Kidney (tissue), 14 donors: ENCODE results near the gene LRRC28. TPM values are rescaled to one million over a fixed set of nuclear protein-coding genes. Genes with fewer than 3 reads are reported as not detected.

ENCODE experiments used
- DNase-seq, 5 donors: peaks; one replicate each; pipeline ENCODE4 v3.0.0-alpha.2; 2013 to 2020
- FAIRE-seq: peaks from 2 replicates; lab custom pipeline; 2012; peaks lifted over from hg19 to GRCh38; lab: Jason Lieb, UNC
- H3K27ac ChIP-seq, 2 donors: one replicate each; pipeline ENCODE4 v1.7.0; 2013; ENCODE audit warnings: low read depth in 2 of 2, low read length in 2 of 2, inconsistent platforms in 1 of 2
- H3K27me3 ChIP-seq: one replicate; pipeline ENCODE4 v1.7.1; 2013; ENCODE audit warnings: low read length, inconsistent platforms; ENCODE audit not compliant: control insufficient read depth, insufficient read depth
- H3K36me3 ChIP-seq, 3 donors: one replicate each; pipeline versions ENCODE4 v1.7.0 to v1.7.1; 2013; ENCODE audit warnings: low read length in 3 of 3, control low read depth in 1 of 3, inconsistent platforms in 1 of 3; ENCODE audit not compliant: insufficient read depth in 3 of 3, control insufficient read depth in 2 of 3
- H3K4me1 ChIP-seq, 3 donors: one replicate each; pipeline versions ENCODE4 v1.7.0 to v1.7.1; 2013; ENCODE audit warnings: low read length in 3 of 3, inconsistent platforms in 1 of 3, low read depth in 1 of 3; ENCODE audit not compliant: control insufficient read depth in 2 of 3, insufficient read depth in 2 of 3
- H3K4me3 ChIP-seq, 3 donors: one replicate each; pipeline versions ENCODE4 v1.7.0 to v1.8.1; 2013; ENCODE audit warnings: low read length in 3 of 3, control low read depth in 1 of 3, inconsistent platforms in 1 of 3
- H3K9ac ChIP-seq, 3 donors: one replicate each; pipeline versions ENCODE4 v1.7.0 to v1.7.1; 2013; ENCODE audit warnings: low read length in 3 of 3, control low read depth in 1 of 3, inconsistent platforms in 1 of 3
- H3K9me3 ChIP-seq, 3 donors: one replicate each; pipeline versions ENCODE4 v1.7.0 to v1.7.1; 2013; ENCODE audit warnings: low read length in 3 of 3, control low read depth in 1 of 3, inconsistent platforms in 1 of 3; ENCODE audit not compliant: control insufficient read depth in 2 of 3, insufficient read depth in 1 of 3
- CTCF ChIP-seq: IDR thresholded peaks from 3 replicates; pipeline ENCODE4 v1.5.1; 2012; ENCODE audit warnings: mild to moderate bottlenecking, moderate library complexity, borderline replicate concordance; ENCODE audit not compliant: insufficient read depth; ENCODE audit errors: extremely low read depth
- intact Hi-C: fragments of 100-400 bp; cut with DNase I; formaldehyde crosslinking; loops from one replicate; pipeline ENCODE4 v1.11.1; 2022
- polyA plus RNA-seq: library from polyadenylated mRNA; stranded (reverse); fragments of 350-450 nt; fragmentation: Illumina TruSeq; extraction: RNeasy Lipid Tissue Mini Kit (QIAGEN cat#74804); gene quantifications from one replicate; pipeline ENCODE4 v1.2.3, GENCODE V29; 2014; ENCODE audit warnings: low read depth, low replicate concordance; ENCODE audit not compliant: insufficient read depth
- total RNA-seq: library from RNA; stranded (reverse); fragmentation: NEBNext Ultra II Directional; extraction: Animal tissue kit (Norgen Biotek cat#: 25700); gene quantifications from one replicate; pipeline ENCODE4 v1.2.1, GENCODE V29; 2021
- donor health status: control.
- donor health status: control.
- donor health status: control.
- donor health status: control.
- donor health status: control.
- donor health status: DM: yes; HTN: yes; CAD: no.
- donor health status: Normal renal cell carcinoma (clear cell type).

The LRRC28 gene
- total and polyA plus RNA-seq, 2 donors from 2014 or later: 25.5 to 34.7 TPM

DNA sequence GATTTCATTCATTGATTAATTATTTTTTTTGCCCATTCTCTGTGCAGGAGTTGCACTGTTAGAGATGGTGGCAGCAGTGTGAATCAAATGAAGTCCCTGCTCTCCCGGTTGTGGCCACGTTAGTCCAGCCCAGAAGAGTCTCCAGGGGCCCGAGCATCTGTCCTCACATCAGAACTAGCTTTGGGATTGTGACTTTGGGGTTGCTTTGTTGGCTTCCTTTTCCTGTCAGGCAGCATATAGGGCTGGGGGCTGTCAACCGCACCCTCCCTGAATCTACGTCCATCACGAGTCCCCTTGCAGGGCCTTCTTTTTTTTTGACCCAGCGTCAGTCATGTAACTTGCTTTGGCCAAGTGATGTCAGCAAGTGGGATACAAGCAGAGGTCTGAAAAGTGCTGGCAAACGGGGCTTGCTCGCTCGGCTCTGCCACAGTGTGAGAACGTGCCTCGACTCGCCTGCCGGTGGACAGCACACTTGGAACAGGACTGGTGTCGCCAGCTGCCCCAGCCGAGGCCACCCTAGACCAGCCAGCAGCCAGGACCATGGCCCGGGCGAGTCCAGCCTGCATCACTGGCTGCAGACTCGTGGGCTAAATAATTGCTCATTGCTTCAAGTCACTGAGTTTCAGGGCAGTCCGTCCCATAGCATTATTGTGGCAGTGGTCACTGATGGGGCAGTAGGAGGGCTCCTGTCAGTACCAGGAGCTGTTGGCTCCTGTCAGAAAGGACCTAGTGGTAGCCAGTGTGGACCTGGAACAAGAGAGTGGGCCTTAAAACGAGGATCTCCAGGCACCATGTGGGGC is 162.9 kb downstream of the LRRC28 start:
- Histone ChIP-seq H3K36me3 (no peaks in the 10 kb centered on the region), H3K27me3 (no peaks in the 10 kb centered on the region), H3K9me3 (no peaks in the 10 kb centered on the region), H3K4me3 (no peak overlapping the region), H3K4me1 (no peaks in the 10 kb centered on the region), H3K9ac (no peak overlapping the region), H3K27ac (peak overlapping the region in 1 of 2 donors; percentile 1)
- FAIRE-seq (no peak), DNase-seq (no peak)
- no peak for TF ChIP-seq CTCF
- intact Hi-C loops: no loop called here

DNA sequence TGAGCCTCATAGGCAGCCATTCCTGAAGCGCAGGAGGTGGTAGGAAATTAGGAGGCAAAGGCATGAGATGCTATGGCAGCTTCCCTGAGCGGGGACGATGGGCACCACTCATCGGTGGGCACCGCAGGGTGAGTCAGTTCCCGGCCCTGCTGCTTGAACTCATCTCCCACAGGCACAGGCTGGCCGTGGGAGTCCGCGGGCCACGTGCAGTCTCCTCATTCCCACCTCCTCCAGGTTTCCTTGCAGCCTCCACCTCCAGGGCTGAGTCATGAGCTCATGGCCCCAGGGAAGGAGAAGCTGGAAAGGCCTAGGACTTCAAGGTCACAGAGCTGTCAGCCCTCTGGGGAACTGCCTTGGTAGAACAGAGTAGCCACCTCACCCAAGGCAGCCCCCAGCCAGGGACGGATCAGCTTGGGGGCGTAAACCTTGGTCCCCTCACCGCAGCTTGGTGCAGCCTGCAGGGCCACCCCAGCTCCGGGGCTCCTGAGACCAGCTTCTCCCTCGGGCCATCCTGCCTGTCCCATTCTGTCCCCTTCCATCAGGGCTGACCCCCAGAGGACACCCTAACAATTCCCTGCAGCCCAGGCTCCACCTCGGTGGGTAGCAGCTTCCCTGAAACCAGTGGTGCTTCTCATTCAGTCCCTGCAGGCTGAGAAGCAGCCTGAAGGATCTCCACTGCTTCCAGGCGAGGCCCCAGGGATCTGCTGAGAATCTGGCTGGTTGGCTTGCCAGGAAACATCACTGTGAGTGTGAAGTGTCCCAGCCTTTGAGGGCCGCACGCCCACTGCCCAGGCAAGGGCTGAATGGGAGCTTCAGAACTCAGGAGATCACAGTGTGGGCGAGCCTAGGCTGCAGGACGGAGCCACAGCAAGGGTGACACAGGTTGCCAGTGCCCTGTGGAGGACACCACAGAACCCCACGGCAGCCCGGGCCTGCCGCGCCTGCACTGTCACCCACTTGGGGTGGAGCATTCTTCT is 163.8 kb downstream of the LRRC28 start:
- H3K27me3 ChIP-seq: no peaks in the 10 kb centered on the region
- peak overlapping the region in 1 of 2 donors; percentile 1 for H3K27ac ChIP-seq
- H3K4me3 ChIP-seq: no peak overlapping the region
- DNase-seq (no peak), FAIRE-seq (no peak)
- H3K4me1 ChIP-seq: no peaks in the 10 kb centered on the region
- TF ChIP-seq CTCF: no peak
- H3K9me3 ChIP-seq: no peaks in the 10 kb centered on the region
- no peaks in the 10 kb centered on the region for H3K36me3 ChIP-seq
- H3K9ac ChIP-seq: no peak overlapping the region
- intact Hi-C loops: no loop called here

DNA sequence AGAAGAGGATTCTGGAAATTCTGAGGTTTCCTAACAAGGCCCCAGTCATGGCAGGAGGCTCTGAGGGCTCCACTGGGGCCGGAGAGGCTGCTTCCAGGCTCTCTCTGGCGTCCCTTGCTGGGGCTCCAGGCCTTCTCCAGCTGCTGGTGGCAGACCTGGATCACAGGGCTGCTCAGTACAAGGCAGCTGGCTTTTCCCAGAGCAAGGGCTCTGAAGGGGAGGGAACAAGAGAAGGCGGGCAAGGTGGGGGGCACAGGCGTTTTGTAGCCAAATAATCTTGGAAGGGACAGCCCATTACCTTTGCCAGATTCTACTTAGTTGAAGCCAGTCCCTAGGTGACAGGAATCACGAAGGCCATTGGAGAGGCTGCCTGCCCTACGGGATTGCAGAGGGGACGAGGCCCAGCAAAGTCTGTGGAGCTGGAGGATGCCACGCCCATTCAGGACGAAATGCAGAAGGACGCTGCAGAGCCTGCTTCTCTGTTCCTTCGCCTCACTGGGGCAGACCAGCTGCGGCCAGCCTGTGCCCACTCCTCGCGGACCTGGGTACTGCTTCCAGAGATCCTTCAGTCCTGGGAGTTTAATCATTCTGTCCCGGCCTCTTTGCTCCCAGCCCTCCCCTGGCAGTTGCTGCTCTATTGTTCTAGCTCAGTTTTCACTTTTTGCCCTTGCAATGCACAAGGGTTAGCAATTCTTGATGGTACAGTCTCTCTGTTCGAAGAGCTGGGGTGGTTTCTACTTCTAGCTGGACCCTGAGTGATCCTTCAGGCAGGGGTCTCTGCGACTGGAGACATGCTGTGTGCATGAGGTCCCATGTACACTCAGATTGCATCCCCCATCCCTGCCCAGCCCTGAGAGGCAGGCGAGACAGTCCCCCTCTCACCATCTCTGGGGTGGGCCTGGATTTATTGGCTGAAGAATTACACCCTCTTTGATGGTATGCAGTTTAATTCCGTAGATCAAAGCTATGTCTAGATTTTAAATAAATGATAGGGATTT is 165.2 kb downstream of the LRRC28 start:
- no peak for TF ChIP-seq CTCF
- FAIRE-seq: no peak
- Histone ChIP-seq H3K4me3 (no peak overlapping the region), H3K27ac (no peak overlapping the region), H3K9ac (no peak overlapping the region), H3K36me3 (no peaks in the 10 kb centered on the region), H3K27me3 (no peaks in the 10 kb centered on the region), H3K9me3 (no peaks in the 10 kb centered on the region), H3K4me1 (no peaks in the 10 kb centered on the region)
- DNase-seq: no peak
- intact Hi-C loops: no loop called here
